Measurements from ENCODE around the gene GORAB. TPM values are rescaled to one million over a fixed set of nuclear protein-coding genes. Genes with fewer than 3 reads are reported as not detected.

The GORAB gene
- total RNA-seq, 1 donor from 2014 or later, result 9.3 TPM

DNA sequence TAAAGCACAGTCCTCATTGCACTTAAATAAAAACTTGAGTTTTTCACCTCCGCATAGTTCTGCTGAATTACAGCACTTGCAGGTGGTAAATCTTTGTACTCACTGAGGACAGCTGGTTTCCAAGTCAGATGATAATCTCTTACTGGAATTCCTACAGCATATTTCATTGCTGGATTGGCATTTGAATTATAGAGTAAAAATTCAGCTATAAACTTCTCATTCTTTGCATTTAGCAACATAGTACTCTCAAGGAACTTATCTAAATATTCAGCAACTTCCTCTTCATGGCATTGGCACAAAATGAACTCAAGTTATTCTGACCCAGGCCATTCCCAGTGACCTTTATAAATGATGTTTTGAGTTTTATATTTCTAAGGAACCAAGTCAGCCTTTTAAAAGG lies 23.4 kb downstream of the GORAB start:
- DNase-seq, result no peak
- TF ChIP-seq, protein P1, sequence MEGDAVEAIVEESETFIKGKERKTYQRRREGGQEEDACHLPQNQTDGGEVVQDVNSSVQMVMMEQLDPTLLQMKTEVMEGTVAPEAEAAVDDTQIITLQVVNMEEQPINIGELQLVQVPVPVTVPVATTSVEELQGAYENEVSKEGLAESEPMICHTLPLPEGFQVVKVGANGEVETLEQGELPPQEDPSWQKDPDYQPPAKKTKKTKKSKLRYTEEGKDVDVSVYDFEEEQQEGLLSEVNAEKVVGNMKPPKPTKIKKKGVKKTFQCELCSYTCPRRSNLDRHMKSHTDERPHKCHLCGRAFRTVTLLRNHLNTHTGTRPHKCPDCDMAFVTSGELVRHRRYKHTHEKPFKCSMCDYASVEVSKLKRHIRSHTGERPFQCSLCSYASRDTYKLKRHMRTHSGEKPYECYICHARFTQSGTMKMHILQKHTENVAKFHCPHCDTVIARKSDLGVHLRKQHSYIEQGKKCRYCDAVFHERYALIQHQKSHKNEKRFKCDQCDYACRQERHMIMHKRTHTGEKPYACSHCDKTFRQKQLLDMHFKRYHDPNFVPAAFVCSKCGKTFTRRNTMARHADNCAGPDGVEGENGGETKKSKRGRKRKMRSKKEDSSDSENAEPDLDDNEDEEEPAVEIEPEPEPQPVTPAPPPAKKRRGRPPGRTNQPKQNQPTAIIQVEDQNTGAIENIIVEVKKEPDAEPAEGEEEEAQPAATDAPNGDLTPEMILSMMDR (IDR thresholded peaks at IDR 0.05; ENCODE audit: borderline replicate concordance), result no peak

DNA sequence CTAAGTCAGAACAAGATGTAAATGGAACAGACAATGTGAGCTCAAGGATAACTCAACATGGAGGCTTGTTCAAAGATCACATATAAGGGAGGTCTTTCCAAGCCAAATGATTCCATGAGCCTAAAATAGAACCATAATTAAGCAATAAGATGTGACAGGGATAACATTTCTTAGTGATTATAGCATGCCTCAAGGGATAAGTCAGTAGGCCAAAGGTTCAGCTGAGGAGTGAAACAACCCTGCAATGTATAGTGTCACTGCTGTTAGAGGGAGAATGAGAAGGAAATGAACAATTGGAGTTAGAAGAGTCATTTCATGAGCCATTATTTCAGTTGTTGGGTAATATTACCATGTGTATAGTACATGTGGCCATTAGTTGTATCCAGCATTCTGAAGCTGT lies 25.0 kb downstream of the GORAB start:
- Histone ChIP-seq H3K4me1 (no peaks in the 10 kb centered on the region), H3K27ac (replicated peaks) (no peak overlapping the region), H3K9me3 (replicated peaks) (peaks cover 13% of the 10 kb centered on the region), H3K27me3 (ENCODE audit: low read depth) (no peaks in the 10 kb centered on the region), H3K36me3 (peaks cover 24% of the 10 kb centered on the region), H3K4me3 (no peak overlapping the region)
- intact Hi-C loops (cut with micrococcal nuclease), result no loop called here
- DNase-seq, result no peak
- TF ChIP-seq, protein P1 (IDR thresholded peaks at IDR 0.05; ENCODE audit: borderline replicate concordance), result no peak

More for the DNA sequence above, 23.4 kb downstream of the GORAB start:
- Histone ChIP-seq H3K9me3 (replicated peaks) (peaks cover 13% of the 10 kb centered on the region), H3K4me1 (no peaks in the 10 kb centered on the region), H3K27ac (replicated peaks) (no peak overlapping the region), H3K27me3 (ENCODE audit: low read depth) (no peaks in the 10 kb centered on the region), H3K36me3 (peaks cover 37% of the 10 kb centered on the region), H3K4me3 (no peak overlapping the region)
- intact Hi-C loops (cut with micrococcal nuclease), result no loop called here

DNA sequence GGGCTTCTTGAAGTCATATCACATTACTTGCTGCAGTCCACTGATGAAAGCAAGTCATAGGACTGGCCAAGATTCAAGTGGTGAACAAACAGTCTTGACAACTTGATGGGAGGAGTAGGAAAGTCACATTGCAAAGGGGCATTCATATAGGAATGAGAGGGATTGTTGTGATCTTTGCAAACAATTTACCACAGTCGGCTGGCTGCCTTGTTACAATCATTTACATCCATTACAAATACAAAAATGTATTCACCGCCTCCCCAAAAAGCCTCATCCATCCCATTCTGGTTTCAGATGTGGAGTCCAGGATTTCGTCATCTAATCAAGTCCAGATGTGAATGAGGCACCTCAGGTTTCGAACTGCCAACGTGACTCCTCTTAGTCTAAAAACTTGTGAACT lies 26.8 kb downstream of the GORAB start:
- Histone ChIP-seq H3K27ac (replicated peaks) (no peak overlapping the region), H3K36me3 (peaks cover 9% of the 10 kb centered on the region), H3K27me3 (ENCODE audit: low read depth) (no peaks in the 10 kb centered on the region), H3K4me3 (no peak overlapping the region), H3K4me1 (peaks cover 17% of the 10 kb centered on the region), H3K9me3 (replicated peaks) (peaks cover 13% of the 10 kb centered on the region)
- intact Hi-C loops (cut with micrococcal nuclease), result no loop called here
- TF ChIP-seq, protein P1 (IDR thresholded peaks at IDR 0.05; ENCODE audit: borderline replicate concordance), result no peak
- no peak for DNase-seq

DNA sequence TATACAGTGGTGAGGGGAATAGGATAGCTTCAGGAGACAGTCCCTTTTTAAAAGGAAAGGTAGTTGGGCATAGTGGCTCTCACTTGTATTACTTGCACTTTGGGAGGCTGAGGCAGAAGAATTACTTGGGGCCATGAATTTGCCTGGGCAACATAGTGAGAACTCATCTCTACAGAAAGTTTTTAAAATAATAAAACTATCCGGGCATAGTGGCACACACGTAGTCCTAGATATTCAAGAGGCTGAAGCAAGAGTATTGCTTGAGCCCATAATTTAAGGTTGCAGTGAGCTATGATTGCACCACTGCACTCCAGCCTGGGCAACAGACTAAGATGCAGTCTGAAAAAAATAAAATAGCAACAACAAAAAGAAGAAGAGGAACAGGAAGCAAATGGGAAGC lies 27.2 kb downstream of the GORAB start:
- Histone ChIP-seq H3K4me1 (peaks cover 18% of the 10 kb centered on the region), H3K27ac (replicated peaks) (no peak overlapping the region), H3K27me3 (ENCODE audit: low read depth) (no peaks in the 10 kb centered on the region), H3K9me3 (replicated peaks) (peaks cover 13% of the 10 kb centered on the region), H3K4me3 (no peak overlapping the region), H3K36me3 (peaks cover 4% of the 10 kb centered on the region)
- intact Hi-C loops (cut with micrococcal nuclease), result no loop called here
- TF ChIP-seq, protein P1 (IDR thresholded peaks at IDR 0.05; ENCODE audit: borderline replicate concordance), result no peak
- no peak for DNase-seq

DNA sequence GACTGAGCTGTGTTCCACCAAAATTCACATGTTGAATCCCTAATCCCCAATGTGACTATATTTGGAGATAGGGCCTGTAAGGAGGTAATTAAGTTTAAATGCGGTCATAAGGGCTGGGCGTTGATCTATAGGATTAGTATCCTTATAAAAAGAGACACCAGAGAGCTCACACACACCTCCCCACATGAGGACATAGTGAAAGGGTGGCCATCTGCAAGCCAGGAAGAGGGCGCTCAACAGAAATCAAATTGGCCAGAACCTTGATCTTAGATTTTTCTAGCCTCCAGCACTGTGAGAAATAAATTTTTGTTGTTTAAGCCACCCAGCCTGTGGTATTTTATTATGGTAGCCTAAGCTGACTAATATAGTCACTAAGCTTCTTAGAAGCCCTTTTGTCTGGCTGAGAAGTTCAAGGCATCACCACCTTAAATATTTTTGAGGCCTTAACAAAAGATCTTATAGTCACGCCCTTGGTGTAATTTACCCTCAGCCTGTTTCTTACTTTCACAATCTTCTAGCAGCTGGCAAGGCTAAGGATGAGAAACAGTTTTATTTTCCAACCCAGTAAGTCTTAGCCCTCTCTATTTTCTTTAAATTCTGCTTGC lies 28.8 kb downstream of the GORAB start:
- Histone ChIP-seq H3K4me1 (peaks cover 18% of the 10 kb centered on the region), H3K36me3 (no peaks in the 10 kb centered on the region), H3K27me3 (ENCODE audit: low read depth) (no peaks in the 10 kb centered on the region), H3K9me3 (replicated peaks) (peaks cover 13% of the 10 kb centered on the region), H3K27ac (replicated peaks) (no peak overlapping the region), H3K4me3 (no peak overlapping the region)
- DNase-seq, result no peak
- intact Hi-C loops (cut with micrococcal nuclease), result no loop called here
- TF ChIP-seq, protein P1 (IDR thresholded peaks at IDR 0.05; ENCODE audit: borderline replicate concordance), result no peak

All from left ventricle myocardium inferior (tissue), 1 donor.